Ovary (tissue), 9 donors: ENCODE results near the gene HIVEP3. TPM values are rescaled to one million over a fixed set of nuclear protein-coding genes. Genes with fewer than 3 reads are reported as not detected.
A peak's percentile ranks its signal among the peaks of the same experiment; 100 is the strongest.

Experiments
- DNase-seq, 5 donors: peaks; one replicate each; pipeline ENCODE4 v3.0.0-alpha.2; 2019 to 2020
- H3K27ac ChIP-seq, 2 donors: fragments of 200-600 bp; one replicate each; pipeline versions ENCODE4 v1.5.1 to v1.8.0; 2019 to 2022
- H3K27me3 ChIP-seq: fragments of 200-600 bp; one replicate; pipeline ENCODE4 v1.8.0; 2022
- H3K36me3 ChIP-seq: fragments of 200-600 bp; sonication (generic); one replicate; pipeline ENCODE4 v1.5.1; 2019
- H3K4me1 ChIP-seq: one replicate; pipeline ENCODE4 v1.8.1; 2013; ENCODE audit warnings: mild to moderate bottlenecking, moderate library complexity; ENCODE audit not compliant: insufficient read depth
- H3K4me3 ChIP-seq: fragments of 200-600 bp; sonication (generic); one replicate; pipeline ENCODE4 v1.5.1; 2017
- H3K9me3 ChIP-seq, 2 donors: fragments of 200-600 bp in 1 of 2; sonication (generic) in 1 of 2; one replicate each; pipeline versions ENCODE4 v1.5.1 to v1.8.1; 2013 to 2019; ENCODE audit warnings: mild to moderate bottlenecking in 1 of 2, moderate library complexity in 1 of 2
- EP300 ChIP-seq: sonication (generic); formaldehyde crosslinking; IDR thresholded peaks from one replicate; pipeline ENCODE4 v1.6.1; 2017; ENCODE audit warnings: antibody characterized with exemption
- POLR2A ChIP-seq: fragments of 450-650 bp; IDR thresholded peaks from one replicate; pipeline ENCODE4 v1.6.1; 2017; ENCODE audit warnings: antibody characterized with exemption, mild to moderate bottlenecking, moderate library complexity
- WGBS, 3 donors: extraction: QIAGEN DNeasy Blood & Tissue Kit in 1 of 3; methylation state at CpG; one replicate each; pipeline versions ENCODE4 v1.1.5 to v1.1.7; 2013 to 2017; 5-methylcytosine and 5-hydroxymethylcytosine counted together
- intact Hi-C, 4 donors: fragments of 100-400 bp; cut with DNase I; formaldehyde crosslinking; loops; one replicate each; pipeline versions ENCODE4 v1.11.0 to v1.15.1; 2022 to 2023
- polyA plus RNA-seq, 2 donors: library from polyadenylated mRNA; stranded (reverse); fragments of 200-250 nt in 1 of 2; fragments of 350-450 nt in 1 of 2; fragmentation: Illumina TruSeq in 1 of 2; extraction: RNeasy Lipid Tissue Mini Kit (QIAGEN cat#74804) in 1 of 2; gene quantifications; one replicate each; pipeline ENCODE4 v1.2.3, GENCODE V29; 2013 to 2014
- total RNA-seq, 7 donors: library from RNA; depleted of rRNA in 2 of 7; stranded (reverse); fragments of >200 nt in 2 of 7; fragmentation: NEBNext Ultra II Directional in 3 of 7; extraction: Animal tissue kit (Norgen Biotek cat#: 25700) in 3 of 7; gene quantifications; one replicate each; pipeline versions ENCODE4 v1.1.0 to v1.2.4, GENCODE V29; 2016 to 2023
- TF ChIP-seq, protein P1 (sequence below), 3 donors: fragments of 450-650 bp in 2 of 3; fragments of 200-600 bp in 1 of 3; IDR thresholded peaks; one replicate each; pipeline versions ENCODE4 v1.5.1 to v1.8.0; 2016 to 2022; ENCODE audit warnings: antibody characterized with exemption in 3 of 3, mild to moderate bottlenecking in 1 of 3
- donor health status: DM: no; HTN: no; CAD: no; lungs with moderate emphysema.
- donor health status: DM: no; HTN: no; CAD: no.
- donor health status: Bipolar disorder and iron deficiency.
- donor health status: DM: yes; HTN: yes; CAD: no.
- donor health status: DM: no; HTN: no; CAD: no.
- donor health status: DM: yes; HTN: yes; CAD: no.

Gene HIVEP3
- total and polyA plus RNA-seq, 9 donors, result 3.0 to 7.5 (median 5.2) TPM

GRCh38 chr1:41833519-41834000, 85.2 kb downstream of the HIVEP3 start:
- TF ChIP-seq POLR2A, result no peak
- TF ChIP-seq EP300, result no peak
- TF ChIP-seq, protein P1, sequence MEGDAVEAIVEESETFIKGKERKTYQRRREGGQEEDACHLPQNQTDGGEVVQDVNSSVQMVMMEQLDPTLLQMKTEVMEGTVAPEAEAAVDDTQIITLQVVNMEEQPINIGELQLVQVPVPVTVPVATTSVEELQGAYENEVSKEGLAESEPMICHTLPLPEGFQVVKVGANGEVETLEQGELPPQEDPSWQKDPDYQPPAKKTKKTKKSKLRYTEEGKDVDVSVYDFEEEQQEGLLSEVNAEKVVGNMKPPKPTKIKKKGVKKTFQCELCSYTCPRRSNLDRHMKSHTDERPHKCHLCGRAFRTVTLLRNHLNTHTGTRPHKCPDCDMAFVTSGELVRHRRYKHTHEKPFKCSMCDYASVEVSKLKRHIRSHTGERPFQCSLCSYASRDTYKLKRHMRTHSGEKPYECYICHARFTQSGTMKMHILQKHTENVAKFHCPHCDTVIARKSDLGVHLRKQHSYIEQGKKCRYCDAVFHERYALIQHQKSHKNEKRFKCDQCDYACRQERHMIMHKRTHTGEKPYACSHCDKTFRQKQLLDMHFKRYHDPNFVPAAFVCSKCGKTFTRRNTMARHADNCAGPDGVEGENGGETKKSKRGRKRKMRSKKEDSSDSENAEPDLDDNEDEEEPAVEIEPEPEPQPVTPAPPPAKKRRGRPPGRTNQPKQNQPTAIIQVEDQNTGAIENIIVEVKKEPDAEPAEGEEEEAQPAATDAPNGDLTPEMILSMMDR (IDR thresholded peaks at IDR 0.05), result no peak
- Histone ChIP-seq H3K27me3 (no peaks in the 10 kb centered on the region), H3K4me1 (no peaks in the 10 kb centered on the region), H3K27ac (no peak overlapping the region), H3K4me3 (no peak overlapping the region), H3K36me3 (no peaks in the 10 kb centered on the region), H3K9me3 (no peaks in the 10 kb centered on the region)
- WGBS, 3 donors, result 92 to 94% (median 93%) methylated on average over 5 of the region's 5 CpGs
- no peak for DNase-seq
- intact Hi-C loops, result no loop called here

DNA sequence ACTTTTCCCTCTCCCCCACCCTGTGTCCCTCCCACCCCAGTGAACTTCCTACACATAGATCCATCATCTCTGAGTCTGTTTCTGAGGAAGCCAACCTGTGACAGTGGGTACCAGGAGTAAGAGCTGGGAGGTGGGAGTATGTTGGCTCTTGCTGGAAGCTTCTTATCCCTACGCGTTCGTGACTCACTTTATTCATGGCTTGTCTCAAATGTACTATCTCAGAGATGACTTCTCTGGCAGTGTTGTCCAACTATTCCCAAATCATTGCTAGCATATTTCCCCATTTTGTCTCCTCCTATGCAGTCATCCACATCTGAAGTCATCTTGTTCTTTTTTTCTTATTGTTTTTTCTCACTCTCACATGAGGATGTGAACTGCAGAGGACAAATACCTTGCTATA, 88.0 kb downstream of the HIVEP3 start:
- Histone ChIP-seq H3K27me3 (no peaks in the 10 kb centered on the region), H3K36me3 (no peaks in the 10 kb centered on the region), H3K27ac (no peak overlapping the region), H3K4me1 (no peaks in the 10 kb centered on the region), H3K4me3 (no peak overlapping the region), H3K9me3 (no peaks in the 10 kb centered on the region)
- TF ChIP-seq, protein P1 (IDR thresholded peaks at IDR 0.05), result no peak
- no peak for TF ChIP-seq POLR2A
- TF ChIP-seq EP300, result no peak
- no peak for DNase-seq
- 52 to 77% (median 64%) methylated on average over 3 of the region's 3 CpGs for WGBS, 3 donors
- intact Hi-C loops, result loop anchor here in 1 of 4 donors (1.0 kb wide), 1 partner anchor 13 kb away; no protein-coding TSS in a partner anchor

GRCh38 chr1:41827991-41828570, 90.6 kb downstream of the HIVEP3 start:
- H3K9me3 ChIP-seq, result no peaks in the 10 kb centered on the region
- no peaks in the 10 kb centered on the region for H3K27me3 ChIP-seq
- DNase-seq, result no peak
- 15 to 18% (median 16%) methylated on average over 4 of the region's 4 CpGs for WGBS, 3 donors
- TF ChIP-seq, protein P1 (IDR thresholded peaks at IDR 0.05), result no peak
- TF ChIP-seq EP300 (no peak), POLR2A (no peak)
- peaks cover 1% of the 10 kb centered on the region for H3K4me1 ChIP-seq
- H3K27ac ChIP-seq, result no peak overlapping the region
- H3K36me3 ChIP-seq, result no peaks in the 10 kb centered on the region
- H3K4me3 ChIP-seq, result no peak overlapping the region
- intact Hi-C loops, result no loop called here

- WGBS, 3 donors, result 32 to 55% (median 44%) methylated on average over 4 of the region's 4 CpGs
- peaks cover 1% of the 10 kb centered on the region for H3K4me1 ChIP-seq
- H3K27me3 ChIP-seq, result no peaks in the 10 kb centered on the region
- peak in 1 of 5 donors; percentile 36 for DNase-seq
- no peak overlapping the region for H3K4me3 ChIP-seq
- H3K27ac ChIP-seq, result no peak overlapping the region
- H3K36me3 ChIP-seq, result no peaks in the 10 kb centered on the region
- H3K9me3 ChIP-seq, result no peaks in the 10 kb centered on the region
- TF ChIP-seq POLR2A, result no peak
- no peak for TF ChIP-seq EP300
- TF ChIP-seq, protein P1 (IDR thresholded peaks at IDR 0.05), result no peak
- intact Hi-C loops, result no loop called here
Observed at GRCh38 chr1:41823471-41823870, 95.3 kb downstream of the HIVEP3 start.
